HUES64 (cell line): Measurements from ENCODE around the gene SHC4.
"Not testable (repeated sequence)": the region's sequence is repeated elsewhere in the genome, so short reads cannot be mapped to it uniquely, and the experiment has no call there.

Source experiments
- H3K27ac ChIP-seq: 2 replicates; pipeline ENCODE4 v1.7.0; 2013; ENCODE audit warnings: low read depth, low read length, inconsistent platforms
- H3K27me3 ChIP-seq: 2 replicates; pipeline ENCODE4 v1.6.1; 2013; ENCODE audit warnings: mild to moderate bottlenecking, low read length; ENCODE audit not compliant: insufficient read depth
- H3K36me3 ChIP-seq: 2 replicates; pipeline ENCODE4 v1.6.1; 2013; ENCODE audit warnings: mild to moderate bottlenecking, low read length; ENCODE audit not compliant: insufficient read depth
- H3K4me1 ChIP-seq: 2 replicates; pipeline ENCODE4 v1.6.1; 2013; ENCODE audit warnings: mild to moderate bottlenecking, low read length, moderate library complexity; ENCODE audit not compliant: insufficient read depth
- H3K4me3 ChIP-seq: 2 replicates; pipeline ENCODE4 v1.5.1; 2013; ENCODE audit warnings: mild to moderate bottlenecking, low read length, moderate library complexity
- H3K9ac ChIP-seq: 2 replicates; pipeline ENCODE4 v1.6.1; 2013; ENCODE audit warnings: mild to moderate bottlenecking, low read depth, low read length
- H3K9me3 ChIP-seq: 2 replicates; pipeline ENCODE4 v1.6.1; 2013; ENCODE audit warnings: low read depth, low read length; ENCODE audit not compliant: insufficient read depth
- WGBS: fragments of 150-250, 120-280 bp; methylation state at CpG from one replicate; pipeline ENCODE4 v1.1.7; 2013; ENCODE audit warnings: missing lambda C conversion rate; 5-methylcytosine and 5-hydroxymethylcytosine counted together

The SHC4 gene

DNA sequence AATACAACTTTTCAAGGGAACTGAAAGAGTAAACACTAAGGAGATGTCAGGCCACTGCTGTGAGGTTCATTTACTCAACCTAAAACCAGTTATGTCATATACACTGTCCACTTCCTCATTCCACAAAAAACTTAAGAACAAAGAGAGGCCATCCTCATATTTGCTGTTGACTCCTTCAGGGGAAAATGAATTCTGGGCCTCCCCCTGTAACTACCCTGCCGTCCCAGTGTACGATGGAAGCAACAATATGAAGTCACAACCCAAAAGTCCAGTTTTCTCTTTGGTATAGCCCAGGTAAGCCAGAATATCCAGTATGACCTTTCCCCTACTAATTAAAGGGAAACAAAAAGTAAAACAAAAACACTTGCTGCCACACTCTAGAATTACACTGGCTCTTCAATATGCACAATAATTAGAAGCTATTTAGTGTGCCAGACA, 169.0 kb downstream of the SHC4 start:
- Histone ChIP-seq H3K4me3 (no peak overlapping the region), H3K27ac (no peak overlapping the region), H3K9me3 (no peaks in the 10 kb centered on the region), H3K4me1 (peaks cover 22% of the 10 kb centered on the region; the same call in 1 of the 2 replicates), H3K36me3 (peaks cover 69% of the 10 kb centered on the region), H3K9ac (no peak overlapping the region), H3K27me3 (no peaks in the 10 kb centered on the region)
- 94% methylated on average over 2 of the region's 2 CpGs for WGBS

GRCh38 chr15:48792408-48792807, 171.3 kb downstream of the SHC4 start:
- Histone ChIP-seq H3K9ac (no peak overlapping the region), H3K9me3 (no peaks in the 10 kb centered on the region), H3K27ac (no peak overlapping the region), H3K27me3 (no peaks in the 10 kb centered on the region), H3K36me3 (peaks cover 87% of the 10 kb centered on the region), H3K4me3 (no peak overlapping the region), H3K4me1 (peaks cover 4% of the 10 kb centered on the region; the same call in 1 of the 2 replicates)
- 62% methylated on average over 3 of the region's 3 CpGs for WGBS

- H3K4me1 ChIP-seq, H3K27me3 ChIP-seq, H3K9me3 ChIP-seq, H3K27ac ChIP-seq, H3K4me3 ChIP-seq, H3K9ac ChIP-seq: not testable (repeated sequence)
- H3K36me3 ChIP-seq, result peaks cover 72% of the 10 kb centered on the region
- 95% methylated on average over 12 of the region's 12 CpGs for WGBS
Measured at GRCh38 chr15:48790466-48791115, 173.1 kb downstream of the SHC4 start.

GRCh38 chr15:48785712-48786111, 178.0 kb downstream of the SHC4 start:
- H3K4me1 ChIP-seq, result no peaks in the 10 kb centered on the region
- H3K27me3 ChIP-seq, result no peaks in the 10 kb centered on the region
- peaks cover 73% of the 10 kb centered on the region for H3K36me3 ChIP-seq
- H3K27ac ChIP-seq, result no peak overlapping the region
- no peak overlapping the region for H3K4me3 ChIP-seq
- 90% methylated on average over 2 of the region's 2 CpGs for WGBS
- no peak overlapping the region for H3K9ac ChIP-seq
- no peaks in the 10 kb centered on the region for H3K9me3 ChIP-seq

- Histone ChIP-seq H3K27me3 (no peaks in the 10 kb centered on the region), H3K9me3 (no peaks in the 10 kb centered on the region), H3K4me1 (no peaks in the 10 kb centered on the region), H3K27ac (no peak overlapping the region), H3K4me3 (no peak overlapping the region), H3K9ac (no peak overlapping the region), H3K36me3 (peaks cover 75% of the 10 kb centered on the region)
- 95% methylated on average over 3 of the region's 3 CpGs for WGBS
Measured at GRCh38 chr15:48785195-48785594, 178.5 kb downstream of the SHC4 start.

DNA sequence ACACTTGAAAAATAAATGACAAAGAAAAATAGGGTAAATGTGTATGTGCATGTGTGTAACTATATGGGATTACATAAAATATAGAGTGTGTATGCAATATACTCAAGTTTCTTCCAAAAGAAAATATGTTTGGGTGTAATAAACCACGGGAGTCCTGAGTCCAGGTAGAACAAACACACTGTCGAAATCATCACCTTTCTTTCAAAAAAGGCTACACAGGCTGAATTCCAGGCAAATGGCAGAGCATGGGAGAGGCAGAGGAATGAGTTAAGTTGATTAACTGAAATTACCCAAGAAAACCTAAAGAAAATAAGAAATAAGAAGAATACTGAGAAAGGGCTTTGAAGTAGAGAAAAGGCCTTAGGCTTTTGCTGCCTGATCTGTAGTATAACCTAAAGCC, 179.0 kb downstream of the SHC4 start:
- no peaks in the 10 kb centered on the region for H3K4me1 ChIP-seq
- H3K27me3 ChIP-seq, result no peaks in the 10 kb centered on the region
- no peaks in the 10 kb centered on the region for H3K9me3 ChIP-seq
- H3K9ac ChIP-seq, result no peak overlapping the region
- WGBS, result 95% methylated on average over 2 of the region's 2 CpGs
- no peak overlapping the region for H3K27ac ChIP-seq
- peaks cover 75% of the 10 kb centered on the region for H3K36me3 ChIP-seq
- H3K4me3 ChIP-seq, result no peak overlapping the region

GRCh38 chr15:48782911-48783310, 180.8 kb downstream of the SHC4 start:
- H3K36me3 ChIP-seq, result peaks cover 66% of the 10 kb centered on the region
- whole genome bisulfite sequencing, result no CpG with 5 or more reads among the region's 2 CpGs
- H3K9me3 ChIP-seq, result no peaks in the 10 kb centered on the region
- H3K4me3 ChIP-seq, result no peak overlapping the region
- H3K9ac ChIP-seq, result no peak overlapping the region
- H3K27me3 ChIP-seq, result no peaks in the 10 kb centered on the region
- H3K27ac ChIP-seq, result no peak overlapping the region
- H3K4me1 ChIP-seq, result peaks cover under 1% of the 10 kb centered on the region; the same call in 1 of the 2 replicates

DNA sequence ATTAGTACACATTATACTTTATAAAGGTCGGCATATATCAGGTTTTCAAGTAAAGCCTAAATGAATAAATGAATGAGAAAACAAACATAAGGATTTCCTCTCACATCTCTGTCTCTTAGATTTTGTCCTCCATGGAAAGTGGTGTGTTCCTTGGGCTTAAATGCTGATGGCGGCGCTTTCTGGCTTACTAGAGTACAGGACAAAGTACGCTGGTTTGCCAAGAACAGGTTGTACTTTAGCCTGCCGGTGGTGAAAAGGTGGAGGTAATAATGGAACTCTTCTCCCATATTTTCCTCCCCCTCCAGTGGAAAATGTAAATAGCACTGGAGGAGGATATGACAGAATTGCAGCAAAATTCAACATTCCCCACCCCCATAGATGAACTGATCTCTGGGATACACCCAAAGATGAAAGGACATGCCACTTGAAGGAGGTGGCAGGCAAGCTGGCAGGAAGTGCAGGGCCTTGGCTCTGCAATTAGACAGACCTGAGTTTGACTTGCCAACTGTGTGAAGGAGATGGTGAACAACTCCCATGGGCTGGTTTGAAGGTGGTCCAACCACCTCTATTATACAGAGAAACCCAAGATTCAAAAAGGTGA, 182.1 kb downstream of the SHC4 start:
- WGBS, result 95% methylated on average over 4 of the region's 5 CpGs
- Histone ChIP-seq H3K36me3 (peaks cover 59% of the 10 kb centered on the region), H3K9ac (no peak overlapping the region), H3K4me1 (peaks cover 2% of the 10 kb centered on the region; the same call in 1 of the 2 replicates), H3K27me3 (no peaks in the 10 kb centered on the region), H3K27ac (no peak overlapping the region), H3K9me3 (no peaks in the 10 kb centered on the region), H3K4me3 (no peak overlapping the region)

DNA sequence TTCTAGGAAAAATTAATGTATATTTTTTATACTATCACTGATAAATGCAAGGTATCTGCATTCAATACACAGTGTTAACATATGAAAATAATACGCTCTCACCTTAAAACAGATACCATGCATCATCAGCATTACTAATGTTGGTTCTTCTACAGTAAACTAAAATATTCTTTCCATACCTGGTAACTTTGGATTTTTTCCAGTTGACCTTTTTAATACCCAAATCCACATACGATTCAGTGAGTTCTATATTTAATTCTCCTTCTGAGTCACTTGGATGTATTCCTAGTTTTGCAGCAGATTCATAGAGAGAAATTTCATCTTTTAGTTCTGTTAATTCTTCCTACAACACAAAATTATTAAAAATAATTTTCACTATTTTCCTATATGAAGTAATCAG, 182.7 kb downstream of the SHC4 start:
- WGBS, result 99% methylated on average over 2 of the region's 2 CpGs
- peaks cover 2% of the 10 kb centered on the region; the same call in 1 of the 2 replicates for H3K4me1 ChIP-seq
- H3K9me3 ChIP-seq, result no peaks in the 10 kb centered on the region
- no peaks in the 10 kb centered on the region for H3K27me3 ChIP-seq
- no peak overlapping the region for H3K4me3 ChIP-seq
- H3K36me3 ChIP-seq, result peaks cover 59% of the 10 kb centered on the region
- H3K9ac ChIP-seq, result no peak overlapping the region
- no peak overlapping the region for H3K27ac ChIP-seq

DNA sequence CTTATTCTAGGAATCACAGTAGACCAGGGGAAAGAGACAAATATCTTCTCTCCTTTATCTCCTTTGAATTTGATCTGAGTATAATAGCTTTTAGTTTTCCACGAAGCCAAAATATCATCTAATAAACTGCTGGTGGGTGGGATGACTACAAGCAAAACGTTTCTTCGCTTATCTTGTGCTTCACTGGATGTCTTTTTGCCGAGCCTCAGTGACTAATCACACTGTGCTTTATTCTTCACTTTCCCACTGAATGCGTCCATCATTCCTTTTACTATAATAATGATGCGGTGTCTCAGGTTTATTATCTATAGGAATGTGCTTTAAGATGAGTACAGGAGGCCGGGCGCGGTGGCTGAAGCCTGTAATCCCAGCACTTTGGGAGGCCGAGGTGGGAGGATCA, 185.4 kb downstream of the SHC4 start:
- H3K27ac ChIP-seq, result no peak overlapping the region

GRCh38 chr15:48777645-48778330, 185.9 kb downstream of the SHC4 start:
- 91% methylated on average over 1 of the region's 1 CpG for WGBS
- no peak overlapping the region for H3K27ac ChIP-seq
- no peak overlapping the region for H3K9ac ChIP-seq
- no peak overlapping the region for H3K4me3 ChIP-seq
- no peaks in the 10 kb centered on the region for H3K9me3 ChIP-seq
- no peaks in the 10 kb centered on the region for H3K27me3 ChIP-seq
- H3K4me1 ChIP-seq, result peaks cover 2% of the 10 kb centered on the region; the same call in 1 of the 2 replicates
- peaks cover 39% of the 10 kb centered on the region for H3K36me3 ChIP-seq

More for the DNA sequence above, 185.4 kb downstream of the SHC4 start:
- 93% methylated on average over 10 of the region's 10 CpGs for WGBS
- Histone ChIP-seq H3K4me3 (no peak overlapping the region), H3K4me1 (peaks cover 2% of the 10 kb centered on the region; the same call in 1 of the 2 replicates), H3K27me3 (no peaks in the 10 kb centered on the region), H3K9me3 (no peaks in the 10 kb centered on the region), H3K36me3 (peaks cover 43% of the 10 kb centered on the region), H3K9ac (no peak overlapping the region)
